HEK293 (cell line): Measurements from ENCODE around the gene SPTBN1.
A peak's percentile ranks its signal among the peaks of the same experiment; 100 is the strongest.

Source experiments
- CTCF ChIA-PET: fragments of 350-600 bp; formaldehyde crosslinking; extraction: SDS; loops from one replicate; lab custom pipeline; 2021; ENCODE audit warnings: antibody characterized with exemption; lab: Yijun Ruan, JAX
- POLR2A ChIA-PET: fragments of 300-600 bp; formaldehyde crosslinking; extraction: SDS; loops from one replicate; lab custom pipeline; 2020; ENCODE audit warnings: antibody characterized with exemption, inconsistent platforms; lab: Yijun Ruan, JAX
- H3K27ac ChIP-seq: fragments of 200-500 bp; sonication (Bioruptor generic); 2 replicates; pipeline ENCODE4 v1.5.1; 2014; ENCODE audit warnings: low read depth, low read length, control low read depth, inconsistent platforms; ENCODE audit errors: extremely low read depth
- H3K36me3 ChIP-seq, 2 experiments: fragments of 200-500 bp in 1 of 2; sonication (Bioruptor generic) in 1 of 2; 1 replicate in 1 of 2; 2 replicates in 1 of 2; pipeline ENCODE4 v1.5.1; 2014 to 2017; ENCODE audit warnings: inconsistent platforms in 2 of 2, low read length in 2 of 2; ENCODE audit not compliant: control insufficient read depth in 2 of 2, insufficient read depth in 1 of 2
- H3K4me1 ChIP-seq: fragments of 200-500 bp; sonication (Bioruptor generic); 2 replicates; pipeline ENCODE4 v1.5.1; 2014; ENCODE audit warnings: mild to moderate bottlenecking, low read length, inconsistent platforms; ENCODE audit not compliant: control insufficient read depth, insufficient read depth
- H3K4me3 ChIP-seq: 2 replicates; pipeline ENCODE4 v1.5.1; 2011; ENCODE audit warnings: low read depth, mild to moderate bottlenecking, control low read depth, low read length, moderate library complexity
- H3K9me3 ChIP-seq: fragments of 200-500 bp; sonication (Bioruptor generic); 2 replicates; pipeline ENCODE4 v1.5.1; 2014; ENCODE audit warnings: low read depth, low read length, inconsistent platforms; ENCODE audit not compliant: control insufficient read depth, insufficient read depth
- KLF7 ChIP-seq: fragments of 450-650 bp; formaldehyde crosslinking; IDR thresholded peaks from 2 replicates; pipeline ENCODE4 v1.5.1; 2016; ENCODE audit warnings: missing biosample characterization, missing genetic modification characterization, borderline replicate concordance
- MEIS1 ChIP-seq: sonication (generic); formaldehyde crosslinking; IDR thresholded peaks from 2 replicates; pipeline ENCODE4 v1.8.1; 2022; ENCODE audit warnings: missing genetic modification reagents, mild to moderate bottlenecking, borderline replicate concordance
- SP7 ChIP-seq: fragments of 450-650 bp; formaldehyde crosslinking; IDR thresholded peaks from 2 replicates; pipeline ENCODE4 v1.5.1; 2016; ENCODE audit warnings: missing biosample characterization, missing genetic modification characterization
- TRIM28 ChIP-seq: IDR thresholded peaks from 2 replicates; pipeline ENCODE4 v1.6.1; 2011; ENCODE audit warnings: low read length, control low read depth, borderline replicate concordance
- ZNF132 ChIP-seq: fragments of 450-650 bp; formaldehyde crosslinking; IDR thresholded peaks from 2 replicates; pipeline ENCODE4 v1.5.1; 2017; ENCODE audit warnings: missing biosample characterization, missing genetic modification characterization, borderline replicate concordance
- ZNF221 ChIP-seq: fragments of 450-650 bp; formaldehyde crosslinking; IDR thresholded peaks from 2 replicates; pipeline ENCODE4 v1.5.1; 2017; ENCODE audit warnings: missing biosample characterization, missing genetic modification characterization, borderline replicate concordance
- ZNF416 ChIP-seq: fragments of 450-650 bp; formaldehyde crosslinking; IDR thresholded peaks from 2 replicates; pipeline ENCODE4 v1.5.1; 2016; ENCODE audit warnings: missing biosample characterization, missing genetic modification characterization
- ZNF423 ChIP-seq: fragments of 450-650 bp; formaldehyde crosslinking; IDR thresholded peaks from 2 replicates; pipeline ENCODE4 v1.5.1; 2016; ENCODE audit warnings: missing biosample characterization, missing genetic modification characterization
- ZNF426 ChIP-seq: fragments of 450-650 bp; formaldehyde crosslinking; IDR thresholded peaks from 2 replicates; pipeline ENCODE4 v1.5.1; 2017; ENCODE audit warnings: missing biosample characterization, missing genetic modification characterization, mild to moderate bottlenecking, inconsistent platforms, moderate library complexity
- ZNF449 ChIP-seq: fragments of 450-650 bp; formaldehyde crosslinking; IDR thresholded peaks from 2 replicates; pipeline ENCODE4 v1.5.1; 2017; ENCODE audit warnings: missing biosample characterization, mild to moderate bottlenecking, missing genetic modification characterization, moderate library complexity
- ZNF518A ChIP-seq: fragments of 450-650 bp; formaldehyde crosslinking; conservative IDR thresholded peaks from 2 replicates; pipeline ENCODE4 v1.5.1; 2016; ENCODE audit warnings: low read depth, missing biosample characterization, missing genetic modification characterization
- ZNF555 ChIP-seq: fragments of 450-650 bp; formaldehyde crosslinking; conservative IDR thresholded peaks from 2 replicates; pipeline ENCODE4 v1.5.1; 2017; ENCODE audit warnings: missing biosample characterization, mild to moderate bottlenecking, missing genetic modification characterization, inconsistent platforms
- ZNF600 ChIP-seq: fragments of 450-650 bp; formaldehyde crosslinking; IDR thresholded peaks from 2 replicates; pipeline ENCODE4 v1.5.1; 2016; ENCODE audit warnings: missing biosample characterization, missing genetic modification characterization
- ZNF623 ChIP-seq: fragments of 450-650 bp; formaldehyde crosslinking; IDR thresholded peaks from 2 replicates; pipeline ENCODE4 v1.5.1; 2016; ENCODE audit warnings: missing biosample characterization, missing genetic modification characterization
- ZNF776 ChIP-seq: fragments of 450-650 bp; formaldehyde crosslinking; IDR thresholded peaks from 2 replicates; pipeline ENCODE4 v1.5.0; 2017; ENCODE audit warnings: missing biosample characterization, missing genetic modification characterization, borderline replicate concordance
- TF ChIP-seq, protein P1 (sequence below): fragments of 450-650 bp; formaldehyde crosslinking; IDR thresholded peaks from 2 replicates; pipeline ENCODE4 v1.5.1; 2016; ENCODE audit warnings: missing biosample characterization, missing genetic modification characterization, low read depth

SPTBN1 gene

GRCh38 chr2:54608224-54608623 is 152.1 kb downstream of the SPTBN1 start:
- peaks cover 0 to 9% of the 10 kb centered on the region in 2 experiments; a peak in 1 of 3 replicates for H3K36me3 ChIP-seq
- H3K4me3 ChIP-seq: no peak overlapping the region
- POLR2A ChIA-PET: no interaction called here
- no peaks in the 10 kb centered on the region for H3K4me1 ChIP-seq
- no peaks in the 10 kb centered on the region for H3K9me3 ChIP-seq
- CTCF ChIA-PET: no interaction called here
- no peak for TF ChIP-seq ZNF449 (tag by site-specific recombination)
- TF ChIP-seq SP7 (tag by site-specific recombination): no peak
- TF ChIP-seq ZNF623: no peak
- TF ChIP-seq, protein P1, sequence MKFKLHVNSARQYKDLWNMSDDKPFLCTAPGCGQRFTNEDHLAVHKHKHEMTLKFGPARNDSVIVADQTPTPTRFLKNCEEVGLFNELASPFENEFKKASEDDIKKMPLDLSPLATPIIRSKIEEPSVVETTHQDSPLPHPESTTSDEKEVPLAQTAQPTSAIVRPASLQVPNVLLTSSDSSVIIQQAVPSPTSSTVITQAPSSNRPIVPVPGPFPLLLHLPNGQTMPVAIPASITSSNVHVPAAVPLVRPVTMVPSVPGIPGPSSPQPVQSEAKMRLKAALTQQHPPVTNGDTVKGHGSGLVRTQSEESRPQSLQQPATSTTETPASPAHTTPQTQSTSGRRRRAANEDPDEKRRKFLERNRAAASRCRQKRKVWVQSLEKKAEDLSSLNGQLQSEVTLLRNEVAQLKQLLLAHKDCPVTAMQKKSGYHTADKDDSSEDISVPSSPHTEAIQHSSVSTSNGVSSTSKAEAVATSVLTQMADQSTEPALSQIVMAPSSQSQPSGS (tag by site-specific recombination): no peak
- no peak for TF ChIP-seq MEIS1 (CRISPR knock-in tag)
- no peak for TF ChIP-seq ZNF776
- TF ChIP-seq ZNF518A (tag by site-specific recombination): no peak
- TF ChIP-seq ZNF416 (tag by site-specific recombination): no peak
- no peak for TF ChIP-seq ZNF426 (tag by site-specific recombination)
- H3K27ac ChIP-seq: no peak overlapping the region

DNA sequence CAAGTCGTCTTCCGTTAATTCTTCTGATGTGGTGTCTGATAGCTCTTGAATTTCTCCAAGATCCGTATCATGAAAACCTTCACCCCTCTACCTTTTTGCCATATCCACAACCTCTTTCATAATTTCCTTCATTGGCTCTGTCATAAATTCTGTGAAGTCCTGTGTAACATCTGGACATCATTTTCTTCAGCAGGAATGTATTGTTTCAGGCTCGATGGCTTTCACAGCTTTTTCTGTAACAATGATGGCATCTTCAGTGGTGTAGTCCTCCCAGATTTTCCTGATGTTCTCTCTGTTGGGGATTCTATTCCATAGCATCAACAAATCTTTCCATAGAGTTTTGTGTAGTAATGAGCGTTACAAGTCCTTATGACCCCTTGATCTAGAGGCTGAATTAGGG is 153.1 kb downstream of the SPTBN1 start:
- CTCF ChIA-PET: no interaction called here
- no peak for TF ChIP-seq SP7 (tag by site-specific recombination)
- peak; percentile 45; the same call in 1 of the 2 replicates for TF ChIP-seq ZNF600
- no peak for TF ChIP-seq ZNF132 (tag by site-specific recombination)
- TF ChIP-seq ZNF555 (tag by site-specific recombination): no peak
- TF ChIP-seq, all 188 proteins: peak for 1
- Histone ChIP-seq H3K9me3 (no peaks in the 10 kb centered on the region), H3K36me3 (peaks cover 0 to 11% of the 10 kb centered on the region in 2 experiments; a peak in 1 of 3 replicates), H3K4me3 (no peak overlapping the region), H3K27ac (no peak overlapping the region), H3K4me1 (no peaks in the 10 kb centered on the region)
- POLR2A ChIA-PET: no interaction called here

GRCh38 chr2:54609647-54610046 is 153.5 kb downstream of the SPTBN1 start:
- TF ChIP-seq TRIM28: no peak
- TF ChIP-seq ZNF221: no peak
- no peak for TF ChIP-seq ZNF555 (tag by site-specific recombination)
- no peak for TF ChIP-seq KLF7 (tag by site-specific recombination)
- TF ChIP-seq ZNF423 (tag by site-specific recombination): no peak
- TF ChIP-seq, protein P1 (tag by site-specific recombination): no peak
- POLR2A ChIA-PET: no interaction called here
- Histone ChIP-seq H3K36me3 (peaks cover 0 to 12% of the 10 kb centered on the region in 2 experiments; a peak in 2 of 3 replicates), H3K9me3 (no peaks in the 10 kb centered on the region), H3K27ac (no peak overlapping the region), H3K4me3 (no peak overlapping the region), H3K4me1 (no peaks in the 10 kb centered on the region)
- CTCF ChIA-PET: no interaction called here
